HG03558 (cell line): ENCODE data around the gene SLC34A1.
A peak's percentile ranks its signal among the peaks of the same experiment; 100 is the strongest.
"Not testable (repeated sequence)": the region's sequence is repeated elsewhere in the genome, so short reads cannot be mapped to it uniquely, and the experiment has no call there.

Experiments
- ATAC-seq: cut with Tn5 transposase; IDR thresholded peaks from one replicate; pipeline ENCODE4 v1.9.1; 2021; ENCODE audit warnings: moderate number of reproducible peaks; ENCODE audit not compliant: unreplicated experiment; ENCODE audit errors: extremely low read depth

The SLC34A1 gene

DNA sequence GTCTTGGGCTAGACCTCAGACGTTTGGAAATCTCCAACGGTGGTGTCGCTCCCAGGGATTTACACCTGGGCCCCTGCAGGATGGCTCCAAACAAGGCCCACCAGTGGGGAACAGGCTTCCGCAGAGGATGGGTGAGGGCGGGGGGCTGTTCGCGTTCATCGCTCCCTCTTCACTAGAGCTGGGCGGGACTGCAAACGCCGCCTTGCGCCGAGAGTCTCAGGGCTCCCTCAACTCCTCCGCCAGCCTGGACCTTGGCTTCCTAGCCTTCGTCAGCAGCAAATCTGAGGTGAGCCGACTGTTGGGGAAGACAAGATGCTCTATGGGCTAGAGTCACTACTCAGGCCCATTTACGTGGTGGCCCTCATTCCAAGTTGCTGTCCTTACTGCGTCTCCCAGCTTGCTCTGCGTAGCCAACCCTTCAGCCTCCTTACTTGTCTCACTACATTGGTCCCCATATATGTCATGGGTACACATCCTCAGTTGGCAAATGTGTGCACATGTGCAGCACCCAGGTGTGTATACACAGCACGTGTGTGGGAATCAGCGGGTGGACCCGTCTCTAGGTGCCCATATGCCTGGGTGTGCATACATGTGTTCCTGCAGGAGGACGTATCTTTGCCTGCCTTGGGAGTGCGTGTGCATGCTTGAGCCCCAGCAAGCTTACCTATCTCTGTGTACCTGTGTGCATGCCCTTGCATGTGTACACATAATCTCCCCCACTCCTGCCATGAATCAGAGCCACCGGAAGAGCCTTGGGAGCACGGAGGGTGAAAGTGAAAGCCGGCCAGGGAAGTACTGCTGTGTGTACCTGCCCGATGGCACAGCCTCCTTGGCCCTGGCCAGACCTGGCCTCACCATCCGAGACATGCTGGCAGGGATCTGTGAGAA is 16.0 kb upstream of the SLC34A1 start:
- ATAC-seq = no peak

DNA sequence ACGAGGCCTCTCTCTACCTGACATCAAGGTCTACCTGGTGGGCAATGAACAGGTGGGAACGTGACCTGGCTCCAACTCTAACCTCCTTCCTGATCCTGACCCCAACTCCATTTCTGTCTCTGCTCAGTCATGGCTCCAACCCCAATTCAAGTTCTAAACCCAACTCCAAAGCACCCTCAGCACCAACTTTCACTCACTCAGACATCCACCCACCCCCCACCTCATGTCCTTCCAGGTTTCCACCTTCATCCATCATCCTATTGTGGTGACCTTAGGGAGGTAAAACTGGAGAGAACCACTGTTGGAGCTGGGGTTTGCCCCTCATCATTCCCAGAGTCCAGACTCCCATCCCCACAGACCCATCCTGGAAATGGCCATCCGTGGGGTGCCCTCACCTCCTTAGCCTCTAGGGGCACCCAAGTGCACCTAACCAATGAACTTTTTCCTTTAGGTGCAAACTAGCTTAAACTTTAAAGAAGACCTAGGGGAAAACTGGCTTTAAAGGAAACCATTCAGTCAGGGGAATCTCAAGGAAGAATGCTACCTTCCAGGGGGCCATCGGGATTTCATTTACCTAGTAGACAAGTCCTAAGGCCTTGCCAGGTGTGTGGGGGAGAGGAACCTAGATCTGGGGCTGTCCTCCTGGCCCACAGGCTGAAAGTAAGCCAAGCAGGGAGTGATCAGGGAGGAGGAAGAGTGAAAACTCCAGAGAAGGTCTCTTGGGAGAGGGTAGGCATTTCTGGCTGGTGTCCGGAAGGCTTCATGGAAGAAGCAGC is 15.2 kb upstream of the SLC34A1 start:
- no peak for ATAC-seq

DNA sequence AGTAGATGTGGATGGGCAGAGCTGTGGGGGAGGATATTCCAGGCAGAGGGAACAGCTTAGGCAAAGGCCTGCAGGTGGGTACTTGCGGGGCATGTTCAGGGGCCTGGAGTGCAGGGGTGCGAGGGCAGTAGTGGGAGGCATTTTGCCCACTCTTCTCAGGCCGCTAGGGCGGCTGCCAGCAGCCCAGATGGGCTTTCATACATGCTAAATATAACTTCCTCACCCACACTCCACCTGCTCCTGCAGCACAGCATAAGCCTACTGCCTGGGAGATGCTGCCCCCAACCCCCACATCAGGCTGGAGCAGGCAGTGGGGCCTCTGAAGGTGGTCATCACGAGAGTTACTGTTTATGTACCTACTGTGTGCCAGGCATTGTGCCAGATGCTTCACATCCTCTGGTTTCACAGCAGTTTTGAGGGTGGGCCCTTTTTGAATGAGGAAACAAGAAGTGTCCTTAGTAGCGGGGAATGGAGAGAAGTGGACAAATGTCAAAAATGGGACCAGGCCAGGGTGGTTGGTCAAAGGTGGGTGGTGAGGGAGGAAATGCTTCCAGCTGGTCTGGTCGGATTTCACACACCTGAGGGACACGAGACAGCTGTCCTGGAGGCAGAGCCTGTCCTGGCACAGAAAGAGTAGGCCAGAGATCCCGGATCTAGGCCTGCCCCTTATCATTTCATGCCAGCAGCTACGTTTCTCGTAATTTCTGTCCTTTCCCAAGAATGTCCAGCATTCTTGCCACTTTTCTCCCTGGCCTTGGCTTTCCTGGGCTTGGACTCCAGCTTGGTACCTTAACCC is 14.4 kb upstream of the SLC34A1 start:
- ATAC-seq = no peak

DNA sequence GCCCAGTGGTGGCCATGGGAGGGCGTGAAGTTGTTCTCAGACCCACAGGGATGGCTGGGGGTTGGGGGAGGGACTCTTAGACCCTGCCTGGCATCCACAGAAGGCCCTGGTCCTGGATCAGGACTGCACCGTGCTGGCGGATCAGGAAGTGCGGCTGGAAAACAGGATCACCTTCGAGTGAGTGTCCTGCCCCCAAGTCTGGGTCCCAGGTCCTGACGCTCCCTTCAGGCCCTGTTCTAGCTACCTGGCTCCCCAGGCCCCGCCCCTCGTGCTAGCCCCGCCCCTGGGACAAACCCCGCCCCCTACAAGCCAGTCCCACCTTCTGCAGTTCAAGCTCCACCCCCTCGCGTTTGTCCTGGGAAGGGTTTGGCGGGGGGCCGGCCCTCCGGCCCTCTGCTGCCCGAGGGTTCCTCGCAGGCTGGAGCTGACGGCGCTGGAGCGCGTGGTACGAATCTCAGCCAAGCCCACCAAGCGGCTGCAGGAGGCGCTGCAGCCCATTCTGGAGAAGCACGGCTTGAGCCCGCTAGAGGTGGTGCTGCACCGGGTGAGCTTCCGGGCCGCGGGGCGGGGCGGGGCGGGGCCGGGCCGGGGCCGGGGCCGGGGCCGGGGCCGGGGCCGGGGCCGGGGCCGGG is 13.6 kb upstream of the SLC34A1 start:
- ATAC-seq = peak; percentile 63

DNA sequence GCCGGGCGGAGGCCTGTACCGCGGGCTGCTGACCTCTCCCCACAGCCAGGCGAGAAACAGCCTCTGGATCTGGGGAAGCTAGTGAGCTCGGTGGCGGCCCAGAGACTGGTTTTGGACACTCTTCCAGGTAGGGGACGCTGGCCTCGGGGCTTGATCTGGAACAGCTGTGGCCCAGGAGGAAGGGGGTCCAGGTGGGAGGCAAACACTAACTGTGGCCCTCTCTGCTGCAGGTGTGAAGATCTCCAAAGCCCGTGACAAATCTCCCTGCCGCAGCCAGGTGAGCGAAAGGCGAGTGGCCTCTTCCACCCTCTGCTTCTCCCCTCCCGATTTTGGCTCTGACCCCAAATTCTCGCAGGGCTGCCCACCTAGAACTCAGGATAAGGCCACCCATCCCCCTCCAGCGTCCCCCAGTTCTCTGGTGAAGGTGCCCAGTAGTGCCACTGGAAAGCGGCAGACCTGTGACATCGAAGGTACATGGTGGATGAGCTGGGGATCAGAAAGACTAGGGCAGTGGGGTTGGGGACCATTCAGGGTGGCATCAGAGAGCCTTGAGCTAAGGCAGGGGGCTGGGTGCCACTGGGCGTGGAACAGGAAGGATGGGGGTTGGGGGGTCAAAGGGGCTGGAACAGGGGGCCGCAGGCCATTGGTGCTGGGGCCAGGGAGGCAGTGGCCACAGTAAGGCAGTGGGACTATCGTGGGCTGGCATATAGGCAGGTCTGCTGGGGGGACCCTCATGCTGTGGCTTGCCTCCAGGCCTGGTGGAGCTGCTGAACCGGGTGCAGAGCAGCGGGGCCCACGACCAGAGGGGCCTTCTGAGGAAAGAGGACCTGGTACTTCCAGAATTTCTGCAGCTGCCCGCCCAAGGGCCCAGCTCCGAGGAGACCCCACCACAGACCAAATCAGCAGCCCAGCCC is 12.9 kb upstream of the SLC34A1 start:
- no peak for ATAC-seq

- no peak for ATAC-seq
Measured at GRCh38 chr5:177372034-177372896, 12.0 kb upstream of the SLC34A1 start.

DNA sequence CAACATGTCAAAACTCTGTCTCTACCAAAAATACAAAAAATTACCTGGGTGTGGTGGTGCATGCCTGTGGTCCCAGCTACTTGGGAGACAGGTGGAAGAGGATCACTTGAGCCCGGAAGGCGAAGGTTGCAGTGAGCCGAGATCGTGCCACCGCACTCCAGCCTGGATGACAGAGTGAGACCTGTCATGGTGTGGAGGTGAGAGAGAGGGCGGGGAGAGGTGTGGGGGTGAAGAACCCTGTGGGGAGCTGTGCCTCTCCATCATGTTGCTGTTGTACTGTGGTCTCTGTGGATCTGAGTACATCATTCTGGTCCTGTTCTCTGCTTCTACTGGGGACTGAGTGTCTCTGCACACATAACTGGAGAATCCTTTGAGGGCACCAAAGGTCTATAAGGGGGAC is 11.3 kb upstream of the SLC34A1 start:
- ATAC-seq = no peak

- no peak for ATAC-seq
Measured at GRCh38 chr5:177373806-177374205, 10.4 kb upstream of the SLC34A1 start.

GRCh38 chr5:177374211-177374610 is 10.0 kb upstream of the SLC34A1 start:
- ATAC-seq = no peak

DNA sequence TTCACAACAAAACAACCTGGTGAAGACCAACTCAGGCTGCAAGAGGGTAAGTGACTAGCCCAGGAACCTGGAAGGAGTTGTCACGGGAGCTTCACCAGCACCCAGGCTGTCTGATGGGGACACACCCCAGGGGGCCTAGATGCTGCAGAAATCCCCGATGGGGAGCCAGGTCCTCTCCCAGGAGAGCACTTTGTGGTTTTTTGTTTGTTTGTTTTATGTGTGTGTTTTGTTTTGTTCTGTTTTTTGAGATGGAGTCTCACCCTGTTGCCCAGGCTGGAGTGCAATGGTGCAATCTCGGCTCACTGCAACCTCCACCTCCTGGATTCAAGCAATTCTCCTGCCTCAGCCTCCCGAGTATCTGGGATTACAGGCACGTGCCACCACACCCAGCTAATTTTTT is 8.7 kb upstream of the SLC34A1 start:
- ATAC-seq = not testable (repeated sequence)

DNA sequence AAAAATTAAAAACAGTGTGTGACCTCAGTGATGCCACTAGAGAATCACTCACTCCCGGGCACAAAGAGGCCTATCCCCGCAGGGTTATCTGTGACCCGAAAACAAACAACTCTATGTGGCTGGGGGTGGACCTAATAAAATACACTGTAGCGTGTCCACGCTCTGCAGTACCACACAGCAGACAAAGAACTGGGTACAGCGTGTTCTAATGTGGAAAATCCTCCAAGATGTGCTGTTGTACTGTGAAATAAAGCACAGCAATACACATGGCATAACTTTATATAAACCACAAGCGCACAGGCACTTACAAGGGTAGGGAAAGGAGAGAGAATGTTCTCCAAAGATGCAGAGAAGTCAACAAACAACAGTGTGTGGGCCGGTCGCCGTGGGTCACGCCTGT is 8.1 kb upstream of the SLC34A1 start:
- ATAC-seq = no peak

DNA sequence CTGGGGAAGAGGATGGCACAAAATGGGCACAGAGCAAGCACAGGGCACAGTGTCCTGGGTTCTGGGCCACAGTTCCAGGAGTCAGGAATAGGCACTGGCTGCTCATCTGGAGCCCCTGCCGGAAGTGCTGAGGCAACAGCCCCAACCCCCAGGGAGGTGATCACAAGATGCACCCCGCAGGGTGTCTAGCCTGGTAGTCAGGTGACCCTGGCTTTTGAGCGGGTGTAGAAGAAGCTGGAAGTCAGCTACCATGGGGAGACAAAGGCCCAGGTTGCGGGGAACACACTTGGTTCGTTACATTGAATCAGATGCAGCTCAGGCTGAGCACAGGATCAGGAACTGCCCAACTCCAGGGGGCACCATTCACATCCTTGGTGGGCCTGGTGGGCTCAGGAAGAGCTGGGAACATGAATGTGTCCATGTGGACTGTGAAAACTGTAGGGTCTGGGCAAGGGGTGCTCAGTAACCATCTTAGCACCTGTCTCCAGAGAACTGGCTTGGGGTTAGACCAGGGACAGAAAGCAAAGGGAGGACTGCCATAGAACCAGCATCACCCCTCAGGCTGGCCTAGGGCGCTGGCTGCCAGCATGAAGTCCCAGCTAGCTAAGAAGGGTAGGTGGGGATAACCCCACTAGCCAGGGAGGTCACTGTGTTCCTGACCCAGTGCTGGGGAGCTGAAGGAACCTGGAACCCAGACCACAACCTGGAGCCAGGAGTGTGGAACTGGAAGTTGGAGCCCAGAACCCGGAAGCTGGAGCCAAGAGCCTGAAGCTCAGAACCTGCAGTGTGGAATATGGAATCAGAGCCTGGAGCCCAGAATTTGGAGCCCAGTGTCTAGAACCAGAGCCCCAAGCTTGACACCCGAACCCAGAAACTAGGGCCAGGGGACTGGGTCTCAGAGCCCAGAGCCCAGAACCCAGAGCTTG is 6.1 kb upstream of the SLC34A1 start:
- no peak for ATAC-seq

DNA sequence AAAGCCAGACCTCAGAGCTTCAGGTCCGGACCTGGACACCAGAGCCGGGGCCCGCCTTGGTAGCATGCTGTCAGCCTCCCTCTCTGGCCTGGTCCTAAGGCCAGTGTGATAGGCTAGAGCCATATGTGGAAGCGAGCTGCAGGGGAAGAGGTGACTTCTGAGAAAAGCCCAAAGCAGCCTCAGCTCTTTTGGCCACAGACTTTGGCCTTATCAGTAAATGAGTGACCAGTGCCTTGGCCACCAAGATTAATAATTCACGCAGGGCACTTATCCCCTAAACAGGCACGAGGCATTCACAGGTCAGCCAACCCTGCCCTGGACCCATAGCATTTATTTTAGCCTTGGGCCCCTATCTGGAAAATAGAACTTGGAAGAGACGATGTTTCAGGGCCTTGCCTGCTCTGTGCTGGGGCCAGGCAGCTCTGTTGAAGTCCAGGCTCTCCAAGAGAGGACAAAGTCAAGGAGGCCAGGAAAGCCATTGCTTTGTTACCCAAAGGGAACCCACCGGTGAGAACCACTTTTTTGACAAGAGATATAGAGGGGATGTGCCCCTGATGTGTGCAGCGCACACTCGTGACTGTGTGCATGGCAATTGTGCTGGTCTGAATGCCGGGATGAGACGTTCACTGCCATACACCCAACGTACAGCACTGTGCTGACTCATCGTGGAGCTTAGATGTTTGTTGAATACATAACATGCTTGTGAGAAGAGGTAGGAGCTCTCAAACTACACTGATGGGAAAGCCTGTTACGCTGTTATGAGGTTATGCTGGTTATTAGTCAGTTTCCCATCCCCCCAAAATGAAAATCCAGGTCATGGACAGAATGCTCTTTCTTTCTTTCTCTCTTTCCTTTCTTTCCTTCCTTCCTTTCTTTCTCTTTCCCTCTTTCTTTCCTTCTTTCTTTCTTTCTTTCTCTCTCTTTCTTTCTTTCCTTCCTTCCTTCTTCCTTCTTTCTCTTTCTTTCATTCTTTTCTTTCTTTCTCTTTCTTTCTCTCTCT is 5.0 kb upstream of the SLC34A1 start:
- no peak for ATAC-seq

DNA sequence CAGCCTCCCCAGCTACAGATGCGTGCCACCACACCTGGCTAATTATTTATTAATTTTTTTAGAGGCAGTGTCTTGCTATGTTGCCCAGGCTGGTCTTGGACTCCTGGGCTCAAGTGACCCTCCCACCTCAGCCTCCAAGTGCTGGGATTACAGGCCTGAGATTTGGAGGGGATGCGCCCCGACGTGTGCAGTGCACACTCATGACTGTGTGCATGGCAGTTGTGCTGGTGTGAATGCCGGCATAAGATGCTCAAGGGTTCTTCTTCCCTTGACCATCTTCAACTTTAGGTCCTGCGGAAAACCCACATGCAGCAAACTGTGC is 3.5 kb upstream of the SLC34A1 start:
- ATAC-seq = no peak

GRCh38 chr5:177382423-177383029 is 1.7 kb upstream of the SLC34A1 start:
- ATAC-seq = no peak

DNA sequence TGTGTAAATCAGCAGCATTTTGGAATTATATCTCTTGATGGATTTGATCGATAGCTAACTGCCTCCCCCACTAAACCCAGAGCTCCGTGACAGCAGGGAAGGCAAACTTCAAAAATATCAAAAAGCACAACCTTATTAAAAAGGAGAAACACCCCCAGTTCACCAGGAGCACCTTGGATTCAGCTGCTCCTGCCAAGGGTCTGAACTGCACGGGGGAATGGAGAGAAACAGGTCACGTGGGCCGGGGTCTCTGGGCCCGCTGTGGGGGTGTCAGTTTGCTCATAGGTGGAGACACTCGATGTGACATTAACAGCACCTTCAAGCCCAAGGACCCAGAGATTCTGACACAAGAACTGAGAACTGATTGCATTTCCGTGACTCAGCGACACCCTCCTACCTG is 1.1 kb upstream of the SLC34A1 start:
- ATAC-seq = no peak
